GM19099 (cell line): ENCODE results near the gene ERFL.

Source experiments
- POLR2A ChIP-seq: IDR thresholded peaks from 3 replicates; pipeline ENCODE4 v1.6.1; 2011; ENCODE audit warnings: low read depth; ENCODE audit not compliant: insufficient read length; ENCODE audit errors: extremely low read depth

Gene ERFL

GRCh38 chr19:41860419-41861115 is 67.7 kb downstream of the ERFL start:
- no peak for TF ChIP-seq POLR2A

- TF ChIP-seq POLR2A: peak; percentile 98
Observed at GRCh38 chr19:41859618-41860418, 68.4 kb downstream of the ERFL start, which contains the start of gene RPS19. TSS of gene RPS19 (plus strand) at chr19:41860255. CDS start at chr19:41860775, 520 bp downstream.

GRCh38 chr19:41859213-41859617 is 69.0 kb downstream of the ERFL start:
- TF ChIP-seq POLR2A: no peak
